HG02973 (cell line): ENCODE measurements around the gene GPR183.

Source experiments
- ATAC-seq: cut with Tn5 transposase; IDR thresholded peaks from one replicate; pipeline ENCODE4 v1.9.1; 2021; ENCODE audit warnings: moderate library complexity; ENCODE audit not compliant: unreplicated experiment

GPR183 gene

GRCh38 chr13:99339736-99340397 lies 32.7 kb upstream of the GPR183 start:
- ATAC-seq, result no peak

- no peak for ATAC-seq
Observed at GRCh38 chr13:99339230-99339721, 32.1 kb upstream of the GPR183 start.

- peak; percentile 75 for ATAC-seq
Observed at GRCh38 chr13:99335603-99336002, 28.4 kb upstream of the GPR183 start.

GRCh38 chr13:99335087-99335486 lies 27.9 kb upstream of the GPR183 start:
- ATAC-seq, result no peak

GRCh38 chr13:99334221-99334620 lies 27.0 kb upstream of the GPR183 start:
- no peak for ATAC-seq

- ATAC-seq, result no peak
Observed at GRCh38 chr13:99332456-99332855, 25.3 kb upstream of the GPR183 start.

- ATAC-seq, result peak; percentile 59
Observed at GRCh38 chr13:99331881-99332293, 24.7 kb upstream of the GPR183 start.

- no peak for ATAC-seq
Observed at GRCh38 chr13:99330942-99331341, 23.7 kb upstream of the GPR183 start.

GRCh38 chr13:99329477-99329876 lies 22.3 kb upstream of the GPR183 start:
- ATAC-seq, result no peak

GRCh38 chr13:99327761-99328160 lies 20.6 kb upstream of the GPR183 start:
- ATAC-seq, result no peak

GRCh38 chr13:99327126-99327525 lies 19.9 kb upstream of the GPR183 start:
- ATAC-seq, result no peak

- no peak for ATAC-seq
Observed at GRCh38 chr13:99326012-99326411, 18.8 kb upstream of the GPR183 start.

GRCh38 chr13:99323488-99323887 lies 16.3 kb upstream of the GPR183 start:
- no peak for ATAC-seq

GRCh38 chr13:99322297-99323103 lies 15.3 kb upstream of the GPR183 start:
- ATAC-seq, result peak; percentile 87

- no peak for ATAC-seq
Observed at GRCh38 chr13:99321709-99322108, 14.5 kb upstream of the GPR183 start.

GRCh38 chr13:99320693-99321481 lies 13.7 kb upstream of the GPR183 start:
- no peak for ATAC-seq

- no peak for ATAC-seq
Observed at GRCh38 chr13:99316657-99317256, 9.6 kb upstream of the GPR183 start.

- ATAC-seq, result no peak
Observed at GRCh38 chr13:99316224-99316623, 9.0 kb upstream of the GPR183 start.

- no peak for ATAC-seq
Observed at GRCh38 chr13:99315186-99315585, 8.0 kb upstream of the GPR183 start.

GRCh38 chr13:99314640-99315176 lies 7.5 kb upstream of the GPR183 start:
- no peak for ATAC-seq

GRCh38 chr13:99313941-99314340 lies 6.7 kb upstream of the GPR183 start:
- no peak for ATAC-seq
